PC-9 (cell line): ENCODE data around the gene MACROD2. TPM values are rescaled to one million over a fixed set of nuclear protein-coding genes. Genes with fewer than 3 reads are reported as not detected.

Experiments
- BruUV-seq: library from RNA; stranded (reverse); fragments of 400-500 nt; replicated peaks from 2 replicates; lab custom pipeline; 2021; lab: Mats Ljungman, UMichigan
- CTCF ChIA-PET: fragments of 300-600 bp; sonication (Branson Sonifier 250); formaldehyde crosslinking; loops from one replicate; lab custom pipeline; 2022; ENCODE audit warnings: antibody characterized with exemption; lab: Charles Lee
- POLR2A ChIA-PET: fragments of 300-600 bp; sonication (Branson Sonifier 250); formaldehyde crosslinking; loops from one replicate; lab custom pipeline; 2022; ENCODE audit warnings: antibody characterized with exemption; ENCODE audit not compliant: unreplicated experiment; lab: Charles Lee
- DNase-seq, 2 experiments: peaks; one replicate each; pipeline versions ENCODE4 v3.0.0 to v3.0.0-alpha.2; 2015 to 2022; ENCODE audit warnings: mixed read lengths in 1 of 2
- H2AFZ ChIP-seq: fragments of 200-600 bp; sonication (generic); 2 replicates; pipeline ENCODE4 v1.8.1; 2017; ENCODE audit warnings: antibody characterized with exemption
- H3F3A ChIP-seq: fragments of 200-600 bp; sonication (generic); 2 replicates; pipeline ENCODE4 v1.8.1; 2017; ENCODE audit warnings: antibody characterized with exemption, mild to moderate bottlenecking, low read depth; ENCODE audit not compliant: insufficient read depth
- H3K27ac ChIP-seq: fragments of 200-600 bp; sonication (generic); 2 replicates; pipeline ENCODE4 v1.6.1; 2016; ENCODE audit warnings: mixed run types
- H3K27me3 ChIP-seq: fragments of 200-600 bp; sonication (generic); 2 replicates; pipeline ENCODE4 v1.6.1; 2016; ENCODE audit warnings: low read depth, mixed run types; ENCODE audit not compliant: insufficient read depth
- H3K36me3 ChIP-seq: fragments of 200-600 bp; sonication (generic); 2 replicates; pipeline ENCODE4 v1.6.1; 2016; ENCODE audit warnings: low read depth, mixed run types
- H3K4me1 ChIP-seq: fragments of 200-600 bp; sonication (generic); replicated peaks from 2 replicates; pipeline ENCODE4 v1.6.1; 2016; ENCODE audit warnings: mixed run types; ENCODE audit not compliant: insufficient read depth
- H3K4me2 ChIP-seq: fragments of 200-600 bp; sonication (generic); 2 replicates; pipeline ENCODE4 v1.6.1; 2017; ENCODE audit warnings: mixed run types
- H3K4me3 ChIP-seq: fragments of 200-600 bp; sonication (generic); 2 replicates; pipeline ENCODE4 v1.6.1; 2016; ENCODE audit warnings: mixed run types
- H3K79me2 ChIP-seq: fragments of 200-600 bp; sonication (generic); 2 replicates; pipeline ENCODE4 v1.6.1; 2017; ENCODE audit warnings: low read depth, mixed run types
- H3K9me2 ChIP-seq: fragments of 200-600 bp; sonication (generic); 2 replicates; pipeline ENCODE4 v1.8.1; 2017; ENCODE audit warnings: mild to moderate bottlenecking; ENCODE audit not compliant: insufficient read depth
- H3K9me3 ChIP-seq: fragments of 200-600 bp; sonication (generic); 2 replicates; pipeline ENCODE4 v1.8.1; 2016; ENCODE audit warnings: low read depth; ENCODE audit not compliant: insufficient read depth
- H4K20me1 ChIP-seq: fragments of 200-600 bp; sonication (generic); 2 replicates; pipeline ENCODE4 v1.8.1; 2017; ENCODE audit not compliant: insufficient read depth
- CTCF ChIP-seq: fragments of 200-600 bp; sonication (generic); conservative IDR thresholded peaks from 2 replicates; pipeline ENCODE4 v1.6.1; 2017; ENCODE audit warnings: mixed run types, antibody characterized with exemption, mild to moderate bottlenecking, moderate library complexity
- EZH2 ChIP-seq: fragments of 200-600 bp; sonication (generic); IDR thresholded peaks from 2 replicates; pipeline ENCODE4 v1.8.0; 2017; ENCODE audit warnings: antibody characterized with exemption, low read depth
- intact Hi-C: fragments of 100-400 bp; cut with micrococcal nuclease; formaldehyde crosslinking; loops from one replicate; pipeline ENCODE4 v1.10.0; 2022; ENCODE audit not compliant: unreplicated experiment
- total RNA-seq: library from RNA; stranded (reverse); gene quantifications from 2 replicates; pipeline ENCODE4 v1.2.3, GENCODE V29; 2021

MACROD2 gene
- total RNA-seq, 1 experiment from 2014 or later = 11.4 TPM

- POLR2A ChIA-PET = no interaction called here
- H3K27ac ChIP-seq = no peak overlapping the region
- DNase-seq = no peak
- intact Hi-C loops = no loop called here
- H4K20me1 ChIP-seq = no peaks in the 10 kb centered on the region
- H3K4me3 ChIP-seq = no peak overlapping the region
- no TSS peak for BruUV-seq
- no peaks in the 10 kb centered on the region for H3K36me3 ChIP-seq
- no peak for TF ChIP-seq CTCF
- TF ChIP-seq EZH2 = no peak
- CTCF ChIA-PET = no interaction called here
- H3K9me2 ChIP-seq = no peaks in the 10 kb centered on the region
- no peak overlapping the region for H3K4me2 ChIP-seq
- no peaks in the 10 kb centered on the region for H3K9me3 ChIP-seq
- no peaks in the 10 kb centered on the region for H3K79me2 ChIP-seq
- no peaks in the 10 kb centered on the region for H3K4me1 ChIP-seq
- no peaks in the 10 kb centered on the region for H3K27me3 ChIP-seq
- no peak overlapping the region for H2AFZ ChIP-seq
- no peaks in the 10 kb centered on the region for H3F3A ChIP-seq
Measured at GRCh38 chr20:15622368-15622767, 1627.1 kb downstream of the MACROD2 start.

- intact Hi-C loops = no loop called here
- Histone ChIP-seq H3K4me3 (no peak overlapping the region), H2AFZ (no peak overlapping the region), H3K27ac (no peak overlapping the region), H3K36me3 (no peaks in the 10 kb centered on the region), H3F3A (no peaks in the 10 kb centered on the region), H3K4me1 (no peaks in the 10 kb centered on the region), H4K20me1 (no peaks in the 10 kb centered on the region), H3K9me3 (no peaks in the 10 kb centered on the region), H3K27me3 (no peaks in the 10 kb centered on the region), H3K9me2 (no peaks in the 10 kb centered on the region), H3K4me2 (no peak overlapping the region), H3K79me2 (no peaks in the 10 kb centered on the region)
- TF ChIP-seq EZH2 (no peak), CTCF (no peak)
- ChIA-PET CTCF (no interaction called here), POLR2A (no interaction called here)
- BruUV-seq = no TSS peak
- no peak for DNase-seq
Measured at GRCh38 chr20:15623215-15623614, 1627.9 kb downstream of the MACROD2 start.

- Histone ChIP-seq H3K4me1 (no peaks in the 10 kb centered on the region), H3K27me3 (no peaks in the 10 kb centered on the region), H3K9me2 (no peaks in the 10 kb centered on the region), H3K36me3 (no peaks in the 10 kb centered on the region), H4K20me1 (no peaks in the 10 kb centered on the region), H2AFZ (no peak overlapping the region), H3K27ac (no peak overlapping the region), H3K4me3 (no peak overlapping the region), H3K79me2 (no peaks in the 10 kb centered on the region), H3K9me3 (no peaks in the 10 kb centered on the region), H3K4me2 (no peak overlapping the region), H3F3A (no peaks in the 10 kb centered on the region)
- intact Hi-C loops = no loop called here
- DNase-seq = no peak
- TF ChIP-seq CTCF (no peak), EZH2 (no peak)
- ChIA-PET CTCF (no interaction called here), POLR2A (no interaction called here)
- BruUV-seq = no TSS peak
Measured at GRCh38 chr20:15625981-15626380, 1630.7 kb downstream of the MACROD2 start.
